Measurements from ENCODE around the gene KRT72. TPM values are rescaled to one million over a fixed set of nuclear protein-coding genes. Genes with fewer than 3 reads are reported as not detected.

KRT72 gene
- total RNA-seq, 2 experiments from 2014 or later = 82.2 to 83.4 TPM

DNA sequence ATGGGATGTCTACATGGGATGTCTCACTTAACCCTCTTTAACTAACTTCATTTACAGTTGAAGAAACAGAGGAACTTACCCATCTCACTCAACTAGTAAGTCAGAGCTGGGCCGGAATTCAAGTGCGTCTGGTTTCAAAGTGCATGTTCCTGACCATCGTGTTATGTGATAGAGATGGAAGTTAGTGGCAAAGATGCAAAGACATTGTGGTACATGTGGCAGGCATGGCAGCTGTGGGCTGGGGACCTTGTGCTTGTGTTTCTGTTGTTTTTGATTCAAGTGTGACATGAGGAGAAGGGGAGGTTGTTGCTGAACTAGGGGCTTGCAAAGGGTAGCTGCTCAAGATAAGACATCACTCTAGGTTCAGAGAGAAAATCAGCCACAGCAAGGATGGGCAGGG lies 25.3 kb downstream of the KRT72 start:
- TF ChIP-seq, protein P1, sequence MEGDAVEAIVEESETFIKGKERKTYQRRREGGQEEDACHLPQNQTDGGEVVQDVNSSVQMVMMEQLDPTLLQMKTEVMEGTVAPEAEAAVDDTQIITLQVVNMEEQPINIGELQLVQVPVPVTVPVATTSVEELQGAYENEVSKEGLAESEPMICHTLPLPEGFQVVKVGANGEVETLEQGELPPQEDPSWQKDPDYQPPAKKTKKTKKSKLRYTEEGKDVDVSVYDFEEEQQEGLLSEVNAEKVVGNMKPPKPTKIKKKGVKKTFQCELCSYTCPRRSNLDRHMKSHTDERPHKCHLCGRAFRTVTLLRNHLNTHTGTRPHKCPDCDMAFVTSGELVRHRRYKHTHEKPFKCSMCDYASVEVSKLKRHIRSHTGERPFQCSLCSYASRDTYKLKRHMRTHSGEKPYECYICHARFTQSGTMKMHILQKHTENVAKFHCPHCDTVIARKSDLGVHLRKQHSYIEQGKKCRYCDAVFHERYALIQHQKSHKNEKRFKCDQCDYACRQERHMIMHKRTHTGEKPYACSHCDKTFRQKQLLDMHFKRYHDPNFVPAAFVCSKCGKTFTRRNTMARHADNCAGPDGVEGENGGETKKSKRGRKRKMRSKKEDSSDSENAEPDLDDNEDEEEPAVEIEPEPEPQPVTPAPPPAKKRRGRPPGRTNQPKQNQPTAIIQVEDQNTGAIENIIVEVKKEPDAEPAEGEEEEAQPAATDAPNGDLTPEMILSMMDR (IDR thresholded peaks at IDR 0.05) = no peak
- H3K27me3 Mint-ChIP-seq = no peaks in the 10 kb centered on the region
- H3K9me3 Mint-ChIP-seq = no peaks in the 10 kb centered on the region
- H3K36me3 Mint-ChIP-seq (ENCODE audit: low read depth) = no peaks in the 10 kb centered on the region
- no peak for DNase-seq
- no peak overlapping the region for H3K4me3 Mint-ChIP-seq
- Histone ChIP-seq H3K4me3 (ENCODE audit: low read length) (no peak overlapping the region), H3K27ac (ENCODE audit: low read depth in 1 of 2, low read length in 2 of 2) (no peak overlapping the region), H3K4me1 (ENCODE audit: insufficient read depth, low read length) (peaks cover 6% of the 10 kb centered on the region), H3K9me3 (ENCODE audit: control insufficient read depth in 1 of 2, insufficient read depth in 1 of 2, low read length in 2 of 2) (no peaks in the 10 kb centered on the region), H3K27me3 (ENCODE audit: control insufficient read depth in 1 of 2, insufficient read depth in 2 of 2, low read length in 2 of 2) (peaks cover 0 to under 1% of the 10 kb centered on the region in 2 experiments), H3K36me3 (ENCODE audit: insufficient read depth, low read length) (no peaks in the 10 kb centered on the region)
- ChIA-PET CTCF (interaction anchor here (0.9 kb wide), 1 partner anchor 295 kb away, joined by 3 read pairs; no protein-coding TSS in a partner anchor), POLR2A (no interaction called here)
- H3K27ac Mint-ChIP-seq = no peak overlapping the region
- no peak for ATAC-seq (ENCODE audit: poor library complexity)
- peaks cover 13% of the 10 kb centered on the region for H3K4me1 Mint-ChIP-seq (ENCODE audit: low read depth)
- intact Hi-C loops (cut with DNase I, micrococcal nuclease) = no loop called here

DNA sequence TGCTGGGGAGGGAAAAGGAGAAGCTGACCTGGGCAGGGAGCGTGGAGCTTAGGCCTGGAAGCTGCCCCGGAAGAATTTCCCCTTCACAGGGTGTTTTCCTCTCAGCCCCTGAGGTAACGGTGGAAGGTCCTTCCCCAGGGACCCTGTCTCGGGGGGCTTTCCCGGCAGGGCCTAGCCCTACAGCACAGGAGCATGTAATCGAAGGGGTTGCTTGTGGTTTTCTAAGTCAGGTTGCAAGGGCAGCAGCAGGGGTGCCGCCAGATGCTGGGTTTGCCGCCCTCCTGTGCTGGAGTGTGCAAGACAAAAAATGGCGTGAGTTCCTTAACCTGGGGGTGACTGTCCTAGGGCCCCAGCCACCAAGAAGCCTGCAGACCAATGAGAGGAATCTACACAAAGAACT lies 26.0 kb downstream of the KRT72 start:
- intact Hi-C loops (cut with DNase I, micrococcal nuclease) = no loop called here
- Histone ChIP-seq H3K4me3 (ENCODE audit: low read length) (no peak overlapping the region), H3K27ac (ENCODE audit: low read depth in 1 of 2, low read length in 2 of 2) (no peak overlapping the region), H3K4me1 (ENCODE audit: insufficient read depth, low read length) (peaks cover under 1% of the 10 kb centered on the region), H3K9me3 (ENCODE audit: control insufficient read depth in 1 of 2, insufficient read depth in 1 of 2, low read length in 2 of 2) (no peaks in the 10 kb centered on the region), H3K36me3 (ENCODE audit: insufficient read depth, low read length) (no peaks in the 10 kb centered on the region), H3K27me3 (ENCODE audit: control insufficient read depth in 1 of 2, insufficient read depth in 2 of 2, low read length in 2 of 2) (peaks cover 0 to 2% of the 10 kb centered on the region in 2 experiments)
- no peaks in the 10 kb centered on the region for H3K36me3 Mint-ChIP-seq (ENCODE audit: low read depth)
- TF ChIP-seq, protein P1 (IDR thresholded peaks at IDR 0.05) = no peak
- H3K9me3 Mint-ChIP-seq = no peaks in the 10 kb centered on the region
- no peak for DNase-seq
- CTCF ChIA-PET = interaction anchor here (0.9 kb wide), 1 partner anchor 295 kb away, joined by 3 read pairs; no protein-coding TSS in a partner anchor
- POLR2A ChIA-PET = no interaction called here
- ATAC-seq (ENCODE audit: poor library complexity) = no peak
- H3K27ac Mint-ChIP-seq = no peak overlapping the region
- H3K4me1 Mint-ChIP-seq (ENCODE audit: low read depth) = peaks cover 6% of the 10 kb centered on the region
- H3K27me3 Mint-ChIP-seq = no peaks in the 10 kb centered on the region
- H3K4me3 Mint-ChIP-seq = no peak overlapping the region

DNA sequence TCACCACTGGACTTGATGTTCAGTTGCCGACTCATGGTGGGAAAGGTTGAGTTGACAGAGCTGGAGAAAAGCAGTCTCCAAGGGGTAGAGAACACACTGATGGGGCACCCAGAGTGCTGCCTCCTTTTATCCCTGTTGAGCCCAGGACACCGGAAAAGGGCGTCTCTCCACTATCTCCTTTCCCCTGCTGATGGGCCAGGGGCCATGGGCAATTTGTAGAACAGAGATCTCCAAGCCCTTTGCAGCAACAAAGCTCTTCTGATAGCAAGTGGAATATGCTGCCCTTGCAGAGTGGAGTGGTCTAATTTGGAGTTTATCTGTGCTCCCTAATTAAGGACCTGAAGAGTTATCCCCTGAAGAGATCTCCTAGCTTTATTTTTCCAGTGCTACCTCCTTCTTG lies 27.5 kb downstream of the KRT72 start, which contains the start of gene KRT74:
Gene KRT74 (minus strand): TSS at position 101 of the 400 bp plus-strand sequence. CDS start 66 bp downstream, at position 35.
- intact Hi-C loops (cut with DNase I, micrococcal nuclease) = no loop called here
- no peaks in the 10 kb centered on the region for H3K9me3 ChIP-seq (ENCODE audit: control insufficient read depth in 1 of 2, insufficient read depth in 1 of 2, low read length in 2 of 2)
- POLR2A ChIA-PET = no interaction called here
- no peak within 1 kb of the TSS for H3K27ac ChIP-seq (ENCODE audit: low read depth in 1 of 2, low read length in 2 of 2)
- Mint-ChIP-seq H3K4me3 (no peak within 1 kb of the TSS), H3K36me3 (ENCODE audit: low read depth) (no peaks in the 10 kb centered on the region), H3K27ac (no peak within 1 kb of the TSS), H3K9me3 (no peaks in the 10 kb centered on the region), H3K27me3 (no peaks in the 10 kb centered on the region), H3K4me1 (ENCODE audit: low read depth) (no peaks in the 10 kb centered on the region)
- no peak for DNase-seq
- CTCF ChIA-PET = interaction anchor here (1.2 kb wide), 1 partner anchor 306 kb away, joined by 3 read pairs; no protein-coding TSS in a partner anchor
- TF ChIP-seq, protein P1 (IDR thresholded peaks at IDR 0.05) = no peak
- no peaks in the 10 kb centered on the region for H3K36me3 ChIP-seq (ENCODE audit: insufficient read depth, low read length)
- H3K27me3 ChIP-seq (ENCODE audit: control insufficient read depth in 1 of 2, insufficient read depth in 2 of 2, low read length in 2 of 2) = peaks cover 0 to 4% of the 10 kb centered on the region in 2 experiments
- H3K4me3 ChIP-seq (ENCODE audit: low read length) = no peak within 1 kb of the TSS
- H3K4me1 ChIP-seq (ENCODE audit: insufficient read depth, low read length) = no peaks in the 10 kb centered on the region
- ATAC-seq (ENCODE audit: poor library complexity) = no peak
